Measurements from ENCODE around the gene CTU1.

CTU1 gene

GRCh38 chr19:51103926-51104341 is 4.3 kb downstream of the CTU1 start:
- no peak for ATAC-seq (ENCODE audit: insufficient read depth, low read depth)
- H3K4me3 ChIP-seq (ENCODE audit: low read depth in 1 of 2, low read length in 2 of 2), result no peak overlapping the region
- peaks cover 28% of the 10 kb centered on the region for H3K4me1 ChIP-seq (ENCODE audit: insufficient read depth, low read length)
- no peak overlapping the region for H3K27ac ChIP-seq (ENCODE audit: low read length)
- H3K27me3 ChIP-seq (ENCODE audit: insufficient read depth, low read length, poor library complexity), result no peaks in the 10 kb centered on the region
- no peak overlapping the region for H2AFZ ChIP-seq (ENCODE audit: low read depth, low read length)
- peaks cover 35% of the 10 kb centered on the region for H4K20me1 ChIP-seq (ENCODE audit: insufficient read depth, low read length)
- no peaks in the 10 kb centered on the region for H3K9me3 ChIP-seq (ENCODE audit: insufficient read depth, low read length, severe bottlenecking)
- TF ChIP-seq EZH2 (IDR thresholded peaks at IDR 0.05; ENCODE audit: borderline replicate concordance, low read depth, low read length, severe bottlenecking) (no peak), CTCF (IDR thresholded peaks at IDR 0.05; ENCODE audit: borderline replicate concordance, extremely low read depth, low read length, poor library complexity, severe bottlenecking) (no peak)
- H3K79me2 ChIP-seq (ENCODE audit: insufficient read depth, low read length), result peaks cover 51% of the 10 kb centered on the region
- H3K9ac ChIP-seq (ENCODE audit: low read depth, low read length), result no peak overlapping the region
- DNase-seq, result no peak
- no peak overlapping the region for H3K4me2 ChIP-seq (ENCODE audit: insufficient read depth, low read length)
- peaks cover 63% of the 10 kb centered on the region for H3K36me3 ChIP-seq (ENCODE audit: insufficient read depth, low read length)

GRCh38 chr19:51102991-51103390 is 5.2 kb downstream of the CTU1 start:
- Histone ChIP-seq H3K4me2 (ENCODE audit: insufficient read depth, low read length) (no peak overlapping the region), H3K79me2 (ENCODE audit: insufficient read depth, low read length) (peaks cover 48% of the 10 kb centered on the region), H3K4me1 (ENCODE audit: insufficient read depth, low read length) (peaks cover 24% of the 10 kb centered on the region), H3K27me3 (ENCODE audit: insufficient read depth, low read length, poor library complexity) (no peaks in the 10 kb centered on the region), H3K4me3 (ENCODE audit: low read depth in 1 of 2, low read length in 2 of 2) (no peak overlapping the region), H3K9ac (ENCODE audit: low read depth, low read length) (no peak overlapping the region), H4K20me1 (ENCODE audit: insufficient read depth, low read length) (peaks cover 38% of the 10 kb centered on the region), H3K9me3 (ENCODE audit: insufficient read depth, low read length, severe bottlenecking) (no peaks in the 10 kb centered on the region), H2AFZ (ENCODE audit: low read depth, low read length) (no peak overlapping the region), H3K27ac (ENCODE audit: low read length) (no peak overlapping the region), H3K36me3 (ENCODE audit: insufficient read depth, low read length) (peaks cover 68% of the 10 kb centered on the region)
- TF ChIP-seq CTCF (IDR thresholded peaks at IDR 0.05; ENCODE audit: borderline replicate concordance, extremely low read depth, low read length, poor library complexity, severe bottlenecking) (no peak), EZH2 (IDR thresholded peaks at IDR 0.05; ENCODE audit: borderline replicate concordance, low read depth, low read length, severe bottlenecking) (no peak)
- DNase-seq (no peak), ATAC-seq (ENCODE audit: insufficient read depth, low read depth) (no peak)

GRCh38 chr19:51101171-51101865 is 6.9 kb downstream of the CTU1 start:
- peaks cover 47% of the 10 kb centered on the region for H4K20me1 ChIP-seq (ENCODE audit: insufficient read depth, low read length)
- H2AFZ ChIP-seq (ENCODE audit: low read depth, low read length), result no peak overlapping the region
- ATAC-seq (ENCODE audit: insufficient read depth, low read depth) (no peak), DNase-seq (no peak)
- peaks cover 73% of the 10 kb centered on the region for H3K36me3 ChIP-seq (ENCODE audit: insufficient read depth, low read length)
- H3K79me2 ChIP-seq (ENCODE audit: insufficient read depth, low read length), result peaks cover 32% of the 10 kb centered on the region
- H3K4me3 ChIP-seq (ENCODE audit: low read depth in 1 of 2, low read length in 2 of 2), result no peak overlapping the region
- no peaks in the 10 kb centered on the region for H3K27me3 ChIP-seq (ENCODE audit: insufficient read depth, low read length, poor library complexity)
- no peak overlapping the region for H3K9ac ChIP-seq (ENCODE audit: low read depth, low read length)
- no peak overlapping the region for H3K27ac ChIP-seq (ENCODE audit: low read length)
- no peak overlapping the region for H3K4me2 ChIP-seq (ENCODE audit: insufficient read depth, low read length)
- H3K9me3 ChIP-seq (ENCODE audit: insufficient read depth, low read length, severe bottlenecking), result no peaks in the 10 kb centered on the region
- TF ChIP-seq EZH2 (IDR thresholded peaks at IDR 0.05; ENCODE audit: borderline replicate concordance, low read depth, low read length, severe bottlenecking) (no peak), CTCF (IDR thresholded peaks at IDR 0.05; ENCODE audit: borderline replicate concordance, extremely low read depth, low read length, poor library complexity, severe bottlenecking) (no peak)
- H3K4me1 ChIP-seq (ENCODE audit: insufficient read depth, low read length), result peaks cover 12% of the 10 kb centered on the region
